ENCODE data around the gene ZNF580.

GRCh38 chr19:55616395-55616875 is 24.4 kb upstream of the ZNF580 start:
- TF ChIP-seq GATA3 (IDR thresholded peaks at IDR 0.05; ENCODE audit: low read depth, low read length) (no peak), GATA2 (IDR thresholded peaks at IDR 0.05; ENCODE audit: low read depth, low read length) (no peak)
